Activated naive CD8-positive, alpha-beta T cell treated with anti-CD3 and anti-CD28 coated beads for 36 hours (primary cell): Measurements from ENCODE around the gene EAF1. TPM values are rescaled to one million over a fixed set of nuclear protein-coding genes. Genes with fewer than 3 reads are reported as not detected.
A peak's percentile ranks its signal among the peaks of the same experiment; 100 is the strongest.
"Not testable (repeated sequence)": the region's sequence is repeated elsewhere in the genome, so short reads cannot be mapped to it uniquely, and the experiment has no call there.

Experiments used
- DNase-seq: peaks from one replicate; pipeline ENCODE4 v3.0.0; 2021
- H3K27ac Mint-ChIP-seq: one replicate; pipeline ENCODE4 v1.8.0; 2022; ENCODE audit warnings: mild to moderate bottlenecking, moderate library complexity, mixed read lengths
- H3K27me3 Mint-ChIP-seq: one replicate; pipeline ENCODE4 v1.8.0; 2022; ENCODE audit warnings: mild to moderate bottlenecking, mixed read lengths
- H3K36me3 Mint-ChIP-seq: one replicate; pipeline ENCODE4 v1.8.0; 2021; ENCODE audit warnings: mild to moderate bottlenecking, mixed read lengths
- H3K4me1 Mint-ChIP-seq: one replicate; pipeline ENCODE4 v1.8.0; 2021; ENCODE audit warnings: mixed read lengths
- H3K4me3 Mint-ChIP-seq: one replicate; pipeline ENCODE4 v1.8.0; 2022; ENCODE audit warnings: mild to moderate bottlenecking, moderate library complexity, mixed read lengths
- H3K9me3 Mint-ChIP-seq: one replicate; pipeline ENCODE4 v1.8.0; 2022; ENCODE audit warnings: mixed read lengths
- total RNA-seq, 2 experiments: library from RNA; stranded (reverse); gene quantifications; one replicate each; pipeline ENCODE4 v1.2.3, GENCODE V29; 2021

Gene EAF1
- total RNA-seq, result 10 to 100 TPM; 24.6 to 24.9 TPM

DNA sequence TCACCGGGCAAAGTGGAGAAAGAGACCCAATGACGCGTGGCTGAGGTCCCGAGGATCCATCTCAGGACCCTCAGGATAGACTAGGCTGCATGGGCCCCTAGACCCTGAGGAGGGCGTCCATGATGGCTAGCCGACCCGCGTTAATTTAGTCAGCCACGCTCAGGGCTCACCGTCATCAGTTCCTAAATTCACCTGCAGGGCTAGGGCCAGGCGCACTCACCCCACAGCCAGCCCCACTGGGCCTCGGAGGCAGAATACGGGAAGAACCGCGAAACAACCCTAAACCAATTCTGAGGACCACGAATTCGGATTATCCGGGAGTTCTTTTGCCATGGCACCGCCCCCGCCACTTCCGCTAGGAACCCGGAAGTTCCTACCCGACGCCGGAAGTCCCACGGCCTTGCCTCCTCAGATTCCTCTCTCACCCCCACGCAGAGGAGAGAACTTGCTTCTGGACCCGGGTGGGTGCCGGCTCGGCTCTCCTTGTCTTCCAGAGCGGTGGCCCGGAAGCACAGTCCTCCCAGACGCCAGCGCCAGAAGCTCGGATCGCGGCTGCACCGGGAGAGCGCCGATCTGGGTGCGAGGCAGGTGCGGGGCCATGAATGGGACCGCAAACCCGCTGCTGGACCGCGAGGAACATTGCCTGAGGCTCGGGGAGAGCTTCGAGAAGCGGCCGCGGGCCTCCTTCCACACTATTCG is at the start of gene EAF1, which contains the start of gene METTL6:
TSS of gene EAF1 (plus strand) at position 417 of the 699 bp plus-strand sequence. CDS start at position 599, 182 bp downstream.
TSS of gene METTL6 (minus strand) at position 363 of the 699 bp plus-strand sequence. CDS start 1,033 bp downstream, outside the sequence.
- Mint-ChIP-seq H3K9me3 (peaks cover 7% of the 10 kb centered on the region), H3K4me1 (peaks cover 51% of the 10 kb centered on the region), H3K4me3 (peak within 1 kb of the TSS; percentile 93), H3K36me3 (peaks cover 39% of the 10 kb centered on the region), H3K27me3 (no peaks in the 10 kb centered on the region), H3K27ac (peak within 1 kb of the TSS; percentile 98)
- DNase-seq, result peak; percentile 87

DNA sequence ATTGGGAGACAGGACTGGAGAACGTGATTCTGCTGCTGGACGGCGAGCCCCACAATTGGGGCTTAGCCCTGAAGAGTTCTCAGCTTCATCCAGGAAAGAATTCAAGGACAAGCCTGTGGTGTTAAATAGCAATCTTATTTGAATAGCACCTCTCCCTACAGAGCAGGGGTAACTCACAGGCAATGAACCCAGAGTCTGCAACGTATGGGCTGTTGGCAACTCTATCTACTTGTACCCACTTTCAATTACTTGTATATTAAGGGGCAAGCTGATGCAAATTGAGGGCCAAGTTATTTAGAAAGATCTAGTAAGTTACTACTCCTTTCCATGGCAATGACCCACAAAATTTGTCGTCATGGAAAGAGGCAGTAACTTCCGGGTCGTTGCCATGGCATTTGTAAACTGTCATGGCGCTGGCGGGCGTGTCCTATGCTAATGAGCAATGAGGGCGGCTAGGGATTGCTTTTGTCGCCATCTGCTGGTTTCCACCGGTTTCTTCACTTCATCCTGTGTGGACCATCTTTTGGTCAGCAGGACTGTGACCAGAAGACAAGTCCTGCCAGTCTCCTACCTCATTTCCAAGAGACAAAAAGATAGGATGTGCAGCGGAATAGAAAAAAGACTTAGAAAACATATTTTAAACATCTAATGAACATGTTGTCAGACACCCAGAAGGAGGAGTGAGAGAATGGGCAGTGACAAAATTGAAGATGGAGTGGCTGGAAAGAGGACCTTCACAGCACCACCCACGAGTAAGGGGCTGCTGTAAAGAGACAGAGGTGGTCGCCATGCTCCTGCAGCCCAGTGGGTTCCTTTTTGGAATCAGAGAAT is 49.2 kb upstream of the EAF1 start:
- Mint-ChIP-seq H3K9me3 (no peaks in the 10 kb centered on the region), H3K4me3 (no peak overlapping the region), H3K36me3 (no peaks in the 10 kb centered on the region), H3K4me1 (peaks cover 8% of the 10 kb centered on the region), H3K27me3 (no peaks in the 10 kb centered on the region), H3K27ac (peak overlapping the region; percentile 71)
- peak; percentile 87 for DNase-seq

DNA sequence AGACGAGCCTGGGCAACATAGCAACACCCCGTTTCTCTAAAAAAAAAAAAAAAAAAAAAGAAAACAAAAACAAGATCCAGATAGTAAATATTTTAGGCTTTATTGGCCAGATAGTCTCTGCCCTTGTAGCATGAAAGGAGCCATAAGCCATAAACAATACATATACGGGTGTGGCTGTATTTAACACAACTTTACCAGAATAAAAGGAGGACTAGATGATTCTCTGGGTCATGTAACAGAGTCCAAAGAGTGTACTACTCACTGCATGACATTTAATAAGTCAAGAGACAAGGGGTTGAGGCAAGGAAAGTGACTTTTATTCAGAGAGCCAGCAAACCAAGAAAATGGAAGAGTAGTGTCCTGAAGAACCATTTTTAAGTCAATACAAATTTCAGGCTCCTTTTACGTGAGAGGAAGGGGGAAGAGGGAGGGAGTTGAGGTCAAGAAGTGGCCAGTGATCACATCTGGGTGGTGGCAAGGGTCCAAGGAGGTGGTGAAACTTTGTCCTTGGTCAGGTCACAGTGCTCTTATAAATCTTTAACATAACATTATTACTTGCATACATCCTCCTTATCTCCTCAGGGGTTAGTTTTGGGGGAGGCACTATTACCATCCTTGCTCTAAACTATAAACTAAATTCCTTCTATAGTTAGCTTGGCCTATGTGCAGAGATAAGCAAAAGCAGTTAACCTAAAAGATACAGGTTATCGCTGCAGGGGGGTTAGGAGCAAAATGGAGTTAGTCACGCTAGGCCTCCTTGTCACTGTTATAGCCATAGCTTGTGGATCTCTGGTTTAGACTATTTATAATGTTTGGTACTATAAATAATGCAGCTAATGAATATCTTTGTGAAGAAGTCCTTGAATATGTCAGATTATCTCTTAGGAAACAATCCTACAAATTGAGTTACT is 46.2 kb upstream of the EAF1 start:
- Mint-ChIP-seq H3K4me1 (peaks cover 8% of the 10 kb centered on the region), H3K36me3 (no peaks in the 10 kb centered on the region), H3K9me3 (peaks cover 6% of the 10 kb centered on the region), H3K4me3 (no peak overlapping the region), H3K27me3 (no peaks in the 10 kb centered on the region), H3K27ac (no peak overlapping the region)
- DNase-seq, result no peak

DNA sequence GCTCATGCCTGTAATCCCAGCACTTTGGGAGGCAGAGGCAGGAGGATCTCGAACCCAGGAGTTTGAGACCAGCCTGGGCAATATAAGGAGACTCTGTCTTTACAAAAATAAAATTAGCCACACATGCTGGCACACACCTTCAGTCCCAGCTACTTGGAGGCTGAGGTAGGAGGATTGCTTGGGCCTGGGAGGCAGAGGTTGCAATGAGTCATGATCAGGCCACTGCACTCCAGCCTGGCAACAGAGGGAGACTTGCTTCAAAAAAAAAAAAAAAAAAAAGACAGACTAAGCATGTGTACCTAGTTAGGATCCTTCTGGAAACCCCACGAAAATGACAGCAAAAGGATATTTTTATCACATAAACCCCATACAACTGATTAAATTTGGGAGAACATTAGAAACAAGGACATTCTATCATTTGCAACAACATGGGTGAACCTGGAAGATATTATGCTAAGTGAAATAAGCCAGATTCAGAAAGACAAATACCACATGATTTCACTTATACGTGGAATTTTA is 44.9 kb upstream of the EAF1 start:
- Mint-ChIP-seq H3K36me3 (peaks cover 5% of the 10 kb centered on the region), H3K4me1 (peaks cover 8% of the 10 kb centered on the region), H3K9me3 (peaks cover 6% of the 10 kb centered on the region), H3K4me3 (no peak overlapping the region), H3K27me3 (no peaks in the 10 kb centered on the region), H3K27ac (no peak overlapping the region)
- no peak for DNase-seq

DNA sequence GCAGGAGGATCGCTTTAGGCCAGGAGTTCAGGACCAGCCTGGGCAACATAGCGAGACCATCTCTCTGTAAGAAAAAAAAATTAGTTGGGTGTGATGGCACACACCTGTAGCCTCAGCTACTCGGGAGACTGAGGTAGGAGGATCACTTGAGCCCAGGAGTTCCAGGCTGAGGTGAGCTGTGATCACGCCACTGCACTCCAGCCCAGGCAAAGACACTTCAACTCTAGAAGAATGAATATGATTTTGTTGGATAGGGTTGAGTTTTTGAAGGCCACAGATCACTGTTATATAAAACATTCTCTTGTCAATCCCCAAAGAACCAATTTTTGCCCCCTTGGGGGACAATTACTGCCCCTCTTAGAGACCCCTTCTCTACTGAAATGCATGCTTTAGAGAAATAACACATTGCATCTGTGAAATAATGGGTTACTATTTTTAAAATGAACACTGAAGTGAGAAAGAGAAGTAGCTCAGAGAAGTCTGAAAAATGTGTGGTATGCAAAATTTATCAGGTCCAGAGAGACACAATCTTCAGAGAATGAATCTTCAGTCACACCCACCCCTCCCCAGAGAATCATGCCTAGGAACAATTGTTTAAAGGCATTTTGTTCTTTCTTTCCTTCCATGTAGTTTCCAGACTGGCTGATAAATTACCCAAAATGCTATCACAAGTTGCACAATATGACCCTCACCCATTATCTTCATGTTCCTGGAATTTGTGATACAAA is 42.7 kb upstream of the EAF1 start:
- H3K27me3 Mint-ChIP-seq, result no peaks in the 10 kb centered on the region
- DNase-seq, result no peak
- H3K27ac Mint-ChIP-seq, result no peak overlapping the region
- H3K4me3 Mint-ChIP-seq, result no peak overlapping the region
- peaks cover 6% of the 10 kb centered on the region for H3K9me3 Mint-ChIP-seq
- H3K36me3 Mint-ChIP-seq, result peaks cover 6% of the 10 kb centered on the region
- no peaks in the 10 kb centered on the region for H3K4me1 Mint-ChIP-seq

DNA sequence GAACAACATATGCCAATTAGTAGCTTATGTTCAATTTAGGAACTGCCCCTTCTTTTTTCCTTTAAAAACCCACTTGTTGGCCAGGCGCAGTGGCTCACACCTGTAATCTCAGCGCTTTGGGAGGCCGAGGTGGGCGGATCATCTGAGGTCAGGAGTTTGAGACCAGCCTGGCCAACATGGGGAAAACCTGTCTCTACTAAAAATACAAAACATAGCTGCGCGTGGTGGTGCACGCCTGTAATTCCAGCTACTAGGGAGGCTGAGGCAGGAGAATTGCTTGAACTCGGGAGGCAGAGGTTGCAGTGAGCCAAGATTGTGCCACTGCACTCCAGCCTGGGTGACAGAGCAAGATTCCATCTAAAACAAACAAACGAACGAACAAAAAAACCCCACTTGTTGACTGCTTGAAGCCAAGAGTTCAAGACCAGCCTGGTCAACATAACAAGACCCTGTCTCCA is 42.1 kb upstream of the EAF1 start:
- not testable (repeated sequence) for H3K27ac Mint-ChIP-seq, H3K36me3 Mint-ChIP-seq, H3K4me1 Mint-ChIP-seq, H3K27me3 Mint-ChIP-seq, DNase-seq, H3K4me3 Mint-ChIP-seq, H3K9me3 Mint-ChIP-seq

DNA sequence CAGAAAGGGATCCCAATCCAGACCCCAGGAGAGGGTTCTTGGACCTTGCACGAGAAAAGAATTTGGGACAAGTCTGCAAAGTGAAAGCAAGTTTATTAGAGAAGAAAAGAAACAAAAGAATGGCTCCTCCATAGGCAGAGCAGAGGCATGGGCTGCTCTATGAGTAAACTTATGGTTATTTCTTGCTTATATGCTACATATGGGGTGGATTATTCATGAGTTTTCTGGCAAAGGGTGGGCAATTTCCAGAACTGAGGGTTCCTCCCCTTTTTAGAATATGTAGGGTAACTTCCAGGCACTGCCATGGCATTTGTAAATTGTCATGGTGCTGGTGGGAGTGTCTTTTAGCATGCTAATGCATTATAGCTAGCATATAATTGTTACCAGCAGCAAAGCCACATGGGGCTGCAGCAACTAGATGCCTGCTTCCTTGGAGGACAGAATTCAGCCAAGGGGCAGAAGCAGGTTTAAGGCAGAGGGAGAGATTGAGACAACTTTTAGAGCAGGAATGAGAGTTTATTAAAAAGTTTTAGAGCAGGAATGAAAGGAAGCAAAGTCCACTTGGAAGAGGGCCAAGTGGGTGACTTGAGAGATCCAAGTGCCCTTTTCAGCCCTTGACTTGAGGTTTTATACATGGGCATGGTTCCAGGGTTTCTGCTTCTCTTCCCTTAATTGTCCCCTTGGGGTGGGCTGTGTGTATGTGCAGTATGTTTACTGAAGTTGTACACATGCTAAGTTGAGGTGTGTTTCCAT is 41.3 kb upstream of the EAF1 start:
- Mint-ChIP-seq H3K27ac (no peak overlapping the region), H3K4me3 (no peak overlapping the region), H3K27me3 (no peaks in the 10 kb centered on the region), H3K36me3 (peaks cover 6% of the 10 kb centered on the region), H3K9me3 (peaks cover 6% of the 10 kb centered on the region), H3K4me1 (no peaks in the 10 kb centered on the region)
- no peak for DNase-seq

DNA sequence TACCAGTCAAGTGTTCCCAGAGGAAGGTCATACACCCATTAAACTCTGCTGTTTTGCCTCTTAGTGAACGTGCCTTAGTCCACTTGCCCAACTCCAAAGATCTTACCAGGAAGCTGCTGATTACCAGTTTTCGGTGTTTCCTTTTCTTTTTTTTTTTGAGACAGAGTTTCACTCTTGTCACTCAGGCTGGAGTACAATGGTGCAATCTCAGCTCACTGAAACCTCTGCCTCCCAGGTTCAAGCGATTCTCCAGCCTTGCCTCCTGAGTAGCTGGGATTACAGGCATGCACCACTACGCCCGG is 40.8 kb upstream of the EAF1 start:
- not testable (repeated sequence) for DNase-seq, H3K4me3 Mint-ChIP-seq, H3K36me3 Mint-ChIP-seq, H3K27ac Mint-ChIP-seq, H3K27me3 Mint-ChIP-seq, H3K4me1 Mint-ChIP-seq, H3K9me3 Mint-ChIP-seq

DNA sequence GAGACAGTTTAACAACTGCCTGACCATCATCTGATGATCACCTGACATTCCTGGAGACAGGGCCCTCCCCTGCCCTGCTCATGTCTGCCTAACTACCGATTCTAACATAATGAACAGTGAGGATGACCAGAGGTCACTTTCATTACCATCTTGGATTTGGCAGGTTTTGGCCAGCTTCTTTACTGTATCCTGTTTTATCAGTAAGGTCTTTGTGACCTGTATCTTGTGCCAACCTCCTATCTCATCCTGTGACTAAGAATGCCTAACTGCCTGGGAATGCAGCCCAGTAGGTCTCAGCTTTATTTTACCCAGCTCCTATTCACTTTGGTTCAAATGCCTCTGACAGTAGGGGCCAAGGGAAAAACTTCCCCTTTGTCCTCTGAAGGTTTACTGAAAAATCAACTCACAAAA is 40.2 kb upstream of the EAF1 start:
- Mint-ChIP-seq H3K36me3 (peaks cover 6% of the 10 kb centered on the region), H3K27ac (no peak overlapping the region), H3K4me1 (no peaks in the 10 kb centered on the region), H3K4me3 (no peak overlapping the region), H3K27me3 (no peaks in the 10 kb centered on the region), H3K9me3 (peaks cover 6% of the 10 kb centered on the region)
- DNase-seq, result no peak

DNA sequence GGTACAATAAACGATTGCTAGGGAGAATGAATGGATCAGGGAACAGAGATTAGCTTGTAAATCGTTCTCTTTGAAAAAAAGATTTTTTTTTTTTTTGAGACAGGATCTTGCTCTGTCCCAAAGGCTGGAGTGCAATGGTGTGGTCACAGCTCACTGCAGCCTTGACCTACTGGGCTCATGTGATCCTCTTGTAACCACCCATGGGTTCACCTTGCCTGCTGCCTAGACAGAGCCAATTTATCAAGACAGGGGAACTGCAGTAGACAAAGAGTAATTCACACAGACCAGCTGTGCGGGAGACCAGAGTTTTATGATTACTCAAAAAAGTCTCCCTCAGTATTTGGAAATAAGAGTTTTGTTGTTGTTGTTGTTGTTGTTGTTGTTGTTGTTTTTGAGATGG is 39.7 kb upstream of the EAF1 start:
- H3K27me3 Mint-ChIP-seq, result no peaks in the 10 kb centered on the region
- H3K36me3 Mint-ChIP-seq, result peaks cover 6% of the 10 kb centered on the region
- H3K4me3 Mint-ChIP-seq, result no peak overlapping the region
- H3K27ac Mint-ChIP-seq, result no peak overlapping the region
- H3K9me3 Mint-ChIP-seq, result peaks cover 6% of the 10 kb centered on the region
- H3K4me1 Mint-ChIP-seq, result no peaks in the 10 kb centered on the region
- DNase-seq, result no peak

DNA sequence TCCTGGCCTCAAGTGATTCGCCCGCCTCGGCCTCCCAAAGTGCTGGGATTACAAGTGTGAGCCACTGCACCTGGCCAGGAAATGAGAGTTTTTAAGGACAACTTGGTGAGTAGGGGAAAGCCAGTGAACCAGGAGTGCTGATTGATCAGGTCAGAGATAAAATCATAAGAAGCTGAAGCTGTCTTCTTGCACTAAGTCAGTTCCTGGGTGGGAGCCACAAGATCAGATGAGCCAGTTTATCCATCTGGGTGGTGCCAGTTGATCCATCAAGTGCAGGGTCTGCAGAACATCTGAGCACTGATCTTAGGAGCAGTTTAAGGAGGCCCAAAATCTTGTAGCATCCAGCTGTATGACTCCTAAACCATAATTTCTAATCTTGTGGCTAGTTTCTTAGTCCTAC is 39.1 kb upstream of the EAF1 start:
- H3K36me3 Mint-ChIP-seq, result not testable (repeated sequence)

DNA sequence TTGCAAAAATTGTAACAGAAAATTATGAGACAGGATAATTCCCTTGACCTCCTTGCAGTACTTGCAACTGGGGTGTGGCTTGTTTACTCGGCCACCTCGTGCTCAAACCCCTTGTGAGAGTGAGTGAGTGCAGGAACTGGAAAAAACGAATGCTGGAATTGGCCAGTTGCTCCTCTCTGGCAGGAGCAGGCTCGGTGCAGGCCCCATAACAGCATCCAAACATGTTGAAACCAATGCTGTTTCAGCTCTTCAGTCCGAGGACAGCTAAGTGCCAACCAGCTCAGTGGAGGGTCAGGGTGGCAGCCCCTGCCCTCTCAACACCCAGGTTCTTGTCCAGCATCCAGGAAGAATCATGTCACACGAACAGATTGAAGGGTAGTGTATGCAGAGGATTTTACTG is 36.9 kb upstream of the EAF1 start:
- Mint-ChIP-seq H3K4me3 (no peak overlapping the region), H3K27me3 (no peaks in the 10 kb centered on the region), H3K9me3 (peaks cover 6% of the 10 kb centered on the region), H3K36me3 (peaks cover 6% of the 10 kb centered on the region), H3K4me1 (no peaks in the 10 kb centered on the region), H3K27ac (no peak overlapping the region)
- no peak for DNase-seq

More for the DNA sequence above, 39.1 kb upstream of the EAF1 start:
- H3K9me3 Mint-ChIP-seq, H3K27me3 Mint-ChIP-seq, H3K4me3 Mint-ChIP-seq, H3K4me1 Mint-ChIP-seq, H3K27ac Mint-ChIP-seq, DNase-seq: not testable (repeated sequence)

DNA sequence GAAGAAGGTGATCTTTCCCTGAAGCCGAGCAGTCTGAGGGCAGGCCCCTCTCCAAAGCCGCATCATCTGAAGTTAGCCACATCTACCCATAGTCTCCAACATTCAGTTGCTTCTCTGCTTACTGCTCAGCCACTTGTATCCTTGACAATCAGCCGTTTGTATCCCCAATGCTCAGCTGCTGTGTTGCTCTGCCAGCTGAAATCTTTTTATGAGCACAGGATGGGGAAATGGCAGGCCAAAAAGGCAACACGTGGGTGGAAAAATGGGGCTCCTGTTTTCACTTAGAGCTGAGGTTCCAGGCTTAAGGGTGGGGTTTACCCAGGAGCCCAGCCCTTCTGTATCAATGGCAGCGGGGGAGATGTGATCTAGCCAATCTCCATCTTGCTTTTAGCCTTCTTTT is 36.4 kb upstream of the EAF1 start:
- peaks cover 2% of the 10 kb centered on the region for H3K9me3 Mint-ChIP-seq
- H3K27ac Mint-ChIP-seq, result no peak overlapping the region
- H3K4me1 Mint-ChIP-seq, result no peaks in the 10 kb centered on the region
- no peak for DNase-seq
- peaks cover 6% of the 10 kb centered on the region for H3K36me3 Mint-ChIP-seq
- no peaks in the 10 kb centered on the region for H3K27me3 Mint-ChIP-seq
- H3K4me3 Mint-ChIP-seq, result no peak overlapping the region

DNA sequence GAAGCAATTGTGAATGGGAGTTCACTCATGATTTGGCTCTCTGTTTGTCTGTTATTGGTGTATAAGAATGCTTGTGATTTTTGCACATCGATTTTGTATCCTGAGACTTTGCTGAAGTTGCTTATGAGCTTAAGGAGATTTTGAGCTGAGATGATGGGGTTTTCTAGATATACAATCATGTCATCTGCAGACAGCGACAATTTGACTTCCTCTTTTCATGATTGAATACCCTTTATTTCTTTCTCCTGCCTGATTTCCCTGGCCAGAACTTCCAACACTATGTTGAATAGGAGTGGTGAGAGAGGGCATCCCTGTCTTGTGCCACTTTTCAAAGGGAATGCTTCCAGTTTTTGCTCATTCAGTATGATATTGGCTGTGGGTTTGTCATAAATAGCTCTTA is 34.1 kb upstream of the EAF1 start:
- not testable (repeated sequence) for H3K4me3 Mint-ChIP-seq, H3K9me3 Mint-ChIP-seq, H3K36me3 Mint-ChIP-seq, DNase-seq, H3K27me3 Mint-ChIP-seq, H3K27ac Mint-ChIP-seq, H3K4me1 Mint-ChIP-seq
